Mononuclear cell (primary cell): ENCODE results near the gene GLIS1. TPM values are rescaled to one million over a fixed set of nuclear protein-coding genes. Genes with fewer than 3 reads are reported as not detected.

Experiments
- H3K27me3 ChIP-seq: 2 replicates; pipeline ENCODE4 v1.6.0; 2011; ENCODE audit warnings: low read length, control low read depth; ENCODE audit not compliant: insufficient read depth
- H3K4me1 ChIP-seq: 2 replicates; pipeline ENCODE4 v1.5.1; 2011; ENCODE audit warnings: mild to moderate bottlenecking, low read length, control low read depth; ENCODE audit not compliant: insufficient read depth
- H3K4me3 ChIP-seq: 2 replicates; pipeline ENCODE4 v1.5.1; 2011; ENCODE audit warnings: mild to moderate bottlenecking, low read length, moderate library complexity
- H3K9me3 ChIP-seq: 2 replicates; pipeline ENCODE4 v1.5.1; 2011; ENCODE audit warnings: low read depth, mild to moderate bottlenecking, control low read depth, low read length
- total RNA-seq: library from RNA; depleted of rRNA; stranded (reverse); fragments of >200 nt; gene quantifications from one replicate; pipeline ENCODE4 v1.2.3, GENCODE V29; 2012

Gene GLIS1
- total RNA-seq, 1 donor, result not detected

DNA sequence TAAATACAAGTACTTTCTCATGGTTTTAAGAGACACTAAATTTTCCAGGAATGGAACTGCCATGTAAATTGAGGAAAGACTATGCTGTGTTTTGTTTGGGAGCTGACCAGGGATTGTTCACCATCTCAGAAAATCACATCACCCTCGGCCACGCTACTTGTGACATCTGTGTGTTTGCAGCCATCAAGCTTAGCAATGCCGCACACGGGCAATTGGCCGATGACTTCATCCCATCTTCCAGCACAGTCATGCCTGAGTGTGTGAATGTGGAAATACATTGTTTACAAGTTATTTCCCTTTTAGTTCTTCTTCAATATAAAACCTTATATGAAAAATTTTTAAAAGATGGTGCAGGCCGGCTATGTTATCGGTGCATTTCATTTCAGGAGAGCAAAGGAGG is 121.6 kb downstream of the GLIS1 start:
- Histone ChIP-seq H3K27me3 (no peaks in the 10 kb centered on the region), H3K4me1 (no peaks in the 10 kb centered on the region), H3K9me3 (no peaks in the 10 kb centered on the region), H3K4me3 (no peak overlapping the region)

DNA sequence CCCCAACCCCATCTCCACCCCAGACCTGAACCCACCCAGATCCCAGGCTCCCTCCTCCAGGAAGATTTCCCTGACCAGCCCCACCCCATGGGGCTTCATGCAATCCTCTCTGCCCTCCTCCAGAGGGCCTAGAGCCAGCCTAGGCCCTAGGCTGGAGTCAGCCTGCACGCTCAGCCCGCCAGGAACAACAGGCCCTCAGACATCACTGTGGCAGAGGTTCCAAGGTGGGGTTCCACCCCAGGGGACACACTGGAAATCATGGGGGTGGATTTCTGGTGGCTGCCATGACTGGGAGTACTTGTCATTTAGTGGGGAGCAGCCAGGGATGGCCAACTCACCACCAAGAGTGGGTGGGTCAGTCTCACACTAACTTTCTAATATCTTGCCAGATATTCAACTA is 122.0 kb downstream of the GLIS1 start:
- H3K4me3 ChIP-seq, result no peak overlapping the region
- H3K4me1 ChIP-seq, result no peaks in the 10 kb centered on the region
- no peaks in the 10 kb centered on the region for H3K9me3 ChIP-seq
- no peaks in the 10 kb centered on the region for H3K27me3 ChIP-seq

DNA sequence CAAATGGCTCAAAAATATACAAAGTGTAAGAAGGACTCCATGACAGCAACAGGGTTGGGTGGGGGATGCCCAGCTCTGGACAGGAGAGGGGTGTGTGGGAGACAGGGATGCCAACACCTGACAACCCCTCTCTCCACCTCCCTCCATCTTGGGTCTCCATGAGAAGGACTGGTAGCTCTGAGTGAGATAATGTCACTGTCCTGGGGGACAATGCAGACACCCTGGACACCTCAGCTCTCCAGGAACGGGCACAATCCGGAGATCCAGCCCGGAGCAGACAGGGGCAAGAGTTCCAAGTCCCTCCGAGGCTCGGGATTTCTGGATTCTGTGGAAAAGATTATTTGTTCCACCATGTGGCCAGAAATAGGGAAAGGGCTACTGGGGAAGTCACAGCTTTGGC is 122.5 kb downstream of the GLIS1 start:
- Histone ChIP-seq H3K4me1 (no peaks in the 10 kb centered on the region), H3K27me3 (no peaks in the 10 kb centered on the region), H3K4me3 (no peak overlapping the region), H3K9me3 (no peaks in the 10 kb centered on the region)

DNA sequence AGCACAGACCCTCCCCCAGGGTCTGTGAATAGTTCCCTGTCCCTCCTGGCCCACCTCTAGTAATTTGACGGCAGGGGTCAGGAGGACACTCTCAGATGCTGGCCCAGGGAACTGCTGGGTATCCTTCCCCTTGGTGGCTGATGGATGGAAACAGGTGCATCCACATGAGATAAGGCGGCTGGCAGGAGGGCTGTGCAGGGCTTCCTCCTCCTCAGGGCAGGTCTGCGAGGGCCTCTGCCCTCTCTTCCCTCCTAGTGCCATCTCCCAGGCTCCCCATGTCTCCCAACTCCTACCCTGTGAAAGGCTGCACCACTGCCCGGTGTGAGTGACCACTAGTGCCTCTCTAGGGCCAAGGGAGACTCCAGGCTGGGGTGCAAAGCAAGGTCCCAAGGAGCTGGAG is 123.9 kb downstream of the GLIS1 start:
- H3K4me3 ChIP-seq, result no peak overlapping the region
- H3K9me3 ChIP-seq, result no peaks in the 10 kb centered on the region
- no peaks in the 10 kb centered on the region for H3K27me3 ChIP-seq
- no peaks in the 10 kb centered on the region for H3K4me1 ChIP-seq

DNA sequence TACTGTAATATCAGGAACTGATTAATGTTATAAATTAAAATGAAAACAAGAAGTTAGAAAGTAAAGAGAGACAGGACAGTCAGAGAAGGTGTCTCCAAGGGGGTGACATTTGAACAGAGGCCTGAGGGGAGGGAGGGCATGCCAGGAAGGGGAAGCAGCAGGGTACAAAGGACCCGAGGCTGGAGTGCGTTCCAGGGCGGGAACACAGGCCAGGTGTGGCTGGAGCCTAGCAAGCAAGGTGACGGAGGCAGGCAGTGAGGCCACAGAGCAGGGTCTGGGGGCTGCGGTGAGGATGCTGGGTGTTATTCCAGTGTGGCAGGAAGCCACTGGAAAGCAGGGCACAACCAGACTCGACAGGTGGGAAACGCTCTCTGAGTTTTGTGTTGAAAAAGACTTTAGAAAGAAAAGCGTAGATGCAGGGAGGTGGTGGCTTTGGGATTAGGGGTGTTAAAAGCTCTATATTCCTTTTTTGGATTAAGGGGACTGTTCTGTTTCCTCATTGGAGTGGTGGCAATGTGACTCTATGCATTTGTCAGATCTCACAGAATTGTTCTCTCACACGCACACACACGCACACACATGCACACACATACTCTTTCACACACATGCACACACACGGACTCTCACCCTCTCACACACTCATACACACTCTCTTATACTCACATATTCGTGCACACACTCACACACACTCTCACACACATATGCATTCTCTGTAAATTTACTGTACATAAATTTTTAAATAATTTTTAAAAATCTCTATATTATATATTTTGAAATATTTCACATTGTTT is 124.5 kb downstream of the GLIS1 start:
- H3K4me1 ChIP-seq, result no peaks in the 10 kb centered on the region
- H3K27me3 ChIP-seq, result no peaks in the 10 kb centered on the region

DNA sequence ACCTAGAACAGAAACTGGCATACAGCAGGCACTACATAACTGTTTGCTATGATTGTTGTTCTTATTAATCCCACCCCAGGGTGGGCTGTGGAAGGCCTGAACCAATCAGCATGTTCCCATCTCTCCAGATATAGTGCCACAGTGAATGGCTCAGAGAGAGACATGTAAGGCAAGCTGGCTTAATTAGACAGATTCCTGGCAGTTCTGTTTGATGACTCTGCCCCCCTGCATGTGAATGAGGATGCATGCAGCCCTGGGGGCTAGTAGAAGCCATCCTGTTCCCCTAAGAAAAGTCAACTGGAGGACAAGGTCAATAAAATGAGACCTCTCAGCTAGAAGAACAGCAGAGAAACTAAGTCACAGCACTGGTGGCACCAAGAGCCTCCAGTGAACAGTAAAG is 130.3 kb downstream of the GLIS1 start:
- Histone ChIP-seq H3K4me1 (no peaks in the 10 kb centered on the region), H3K27me3 (no peaks in the 10 kb centered on the region), H3K4me3 (no peak overlapping the region), H3K9me3 (no peaks in the 10 kb centered on the region)

More for the DNA sequence above, 124.5 kb downstream of the GLIS1 start:
- Histone ChIP-seq H3K9me3 (no peaks in the 10 kb centered on the region), H3K4me3 (no peak overlapping the region)

DNA sequence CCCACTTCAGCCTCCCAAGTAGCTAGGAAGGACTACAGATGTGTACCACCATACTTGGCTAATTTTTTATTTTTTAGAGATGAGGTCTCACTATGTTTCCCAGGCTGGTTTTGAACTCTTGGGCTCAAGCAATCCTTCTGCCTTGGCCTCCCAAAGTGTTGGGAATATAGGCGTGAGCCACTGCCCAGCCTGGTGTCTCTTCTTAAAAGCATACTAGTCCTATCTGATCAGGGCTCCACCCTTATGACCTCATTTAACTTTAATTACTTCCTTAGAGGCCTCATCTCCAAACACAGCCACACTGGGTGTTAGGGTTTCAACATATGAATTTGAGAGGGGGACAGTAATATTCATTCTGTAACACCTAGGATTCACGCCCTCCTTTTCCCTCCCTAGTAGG is 130.9 kb downstream of the GLIS1 start:
- Histone ChIP-seq H3K4me1 (no peaks in the 10 kb centered on the region), H3K9me3 (no peaks in the 10 kb centered on the region), H3K4me3 (no peak overlapping the region), H3K27me3 (no peaks in the 10 kb centered on the region)

DNA sequence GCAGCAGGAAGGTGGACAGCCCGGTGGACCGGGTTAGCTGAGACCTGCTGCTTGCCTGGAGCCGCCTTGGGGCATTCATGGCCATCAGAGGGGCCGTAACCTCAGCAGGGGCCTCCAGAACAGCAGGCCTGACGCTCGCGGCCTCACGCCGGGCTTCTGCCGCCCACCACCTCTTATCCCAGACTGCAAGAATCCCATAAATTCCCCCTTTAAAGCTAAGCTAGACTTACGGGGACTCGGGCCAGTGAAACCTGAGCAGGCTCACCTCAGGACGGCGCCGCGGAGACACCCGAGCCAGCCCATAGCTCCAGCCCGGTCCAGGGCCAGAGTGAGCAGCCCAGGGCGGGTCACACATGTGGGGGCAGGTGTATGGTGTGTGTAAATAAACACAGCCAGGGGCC is 132.3 kb downstream of the GLIS1 start:
- no peaks in the 10 kb centered on the region for H3K4me1 ChIP-seq
- no peaks in the 10 kb centered on the region for H3K27me3 ChIP-seq
- no peak overlapping the region for H3K4me3 ChIP-seq
- H3K9me3 ChIP-seq, result no peaks in the 10 kb centered on the region

DNA sequence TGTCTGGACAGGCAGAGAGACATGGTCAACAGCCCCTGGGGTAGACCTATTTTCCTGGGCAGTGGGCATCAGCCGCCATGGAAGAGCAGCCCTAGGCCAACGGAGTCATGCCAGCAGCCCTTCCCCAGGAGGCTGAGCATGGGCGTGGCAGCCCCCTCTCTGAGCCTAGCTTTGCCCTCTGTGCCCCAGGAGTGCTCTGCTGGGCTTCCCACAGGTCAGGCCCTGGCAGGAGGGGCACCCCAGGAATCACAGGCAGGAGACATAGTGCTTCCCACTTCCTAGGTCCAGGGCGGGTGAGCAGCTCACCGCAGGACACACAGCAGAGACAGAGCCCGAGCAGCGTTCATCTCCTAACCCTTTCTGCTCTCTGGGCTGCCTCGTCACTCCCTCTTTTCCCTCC is 132.8 kb downstream of the GLIS1 start:
- H3K4me3 ChIP-seq, result no peak overlapping the region
- H3K27me3 ChIP-seq, result no peaks in the 10 kb centered on the region
- no peaks in the 10 kb centered on the region for H3K4me1 ChIP-seq
- H3K9me3 ChIP-seq, result no peaks in the 10 kb centered on the region

DNA sequence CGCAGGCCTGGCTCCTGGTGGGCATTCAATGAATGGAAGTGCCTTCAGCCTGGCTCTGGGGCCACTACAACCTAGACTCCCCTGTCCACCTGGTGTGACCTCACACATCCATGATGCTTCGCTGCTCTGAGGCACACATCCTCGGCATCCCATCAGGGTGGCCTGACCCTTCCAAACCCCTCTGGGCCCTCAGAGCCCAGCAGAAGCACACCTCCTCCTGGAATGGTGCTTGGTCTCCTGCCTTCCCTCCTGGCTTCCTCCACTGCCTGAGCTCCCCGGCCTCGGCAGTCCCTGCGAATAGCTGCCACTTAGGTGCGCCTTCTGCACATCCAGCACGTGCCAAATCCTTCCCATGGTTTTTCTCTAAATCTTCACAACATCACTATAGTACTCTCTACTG is 133.8 kb downstream of the GLIS1 start:
- Histone ChIP-seq H3K4me1 (peaks cover 3% of the 10 kb centered on the region), H3K27me3 (no peaks in the 10 kb centered on the region), H3K4me3 (no peak overlapping the region), H3K9me3 (no peaks in the 10 kb centered on the region)

DNA sequence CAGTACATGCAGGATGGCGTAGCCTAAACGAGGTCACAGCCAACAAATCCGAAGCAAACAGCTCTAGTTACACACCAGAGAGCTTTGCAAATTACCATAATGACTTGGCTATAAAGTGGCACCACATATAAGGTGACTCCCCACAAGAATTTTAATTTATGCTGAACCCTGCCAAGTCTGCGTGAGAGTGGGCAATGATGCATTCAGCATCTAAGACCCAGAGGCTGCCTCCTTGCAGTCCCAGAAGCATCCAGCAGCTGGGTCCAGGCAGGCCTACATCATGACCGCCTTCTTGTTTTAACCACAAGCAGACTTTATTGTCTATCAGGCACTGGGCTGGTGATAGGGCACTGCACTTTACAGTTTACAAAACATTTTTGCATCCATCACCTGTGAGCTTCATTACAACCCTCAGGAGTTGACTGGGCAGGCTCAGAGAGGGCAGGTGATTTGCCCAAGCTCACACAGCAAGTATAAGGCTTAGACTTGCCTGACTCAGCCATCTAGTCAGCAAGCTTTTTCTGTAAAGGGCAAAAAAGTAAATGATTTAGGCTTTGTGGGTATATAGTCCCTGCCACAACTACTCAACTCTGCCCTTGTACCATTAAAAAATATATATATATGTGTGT is 134.6 kb downstream of the GLIS1 start:
- Histone ChIP-seq H3K4me1 (peaks cover 3% of the 10 kb centered on the region), H3K4me3 (no peak overlapping the region), H3K9me3 (no peaks in the 10 kb centered on the region), H3K27me3 (no peaks in the 10 kb centered on the region)

DNA sequence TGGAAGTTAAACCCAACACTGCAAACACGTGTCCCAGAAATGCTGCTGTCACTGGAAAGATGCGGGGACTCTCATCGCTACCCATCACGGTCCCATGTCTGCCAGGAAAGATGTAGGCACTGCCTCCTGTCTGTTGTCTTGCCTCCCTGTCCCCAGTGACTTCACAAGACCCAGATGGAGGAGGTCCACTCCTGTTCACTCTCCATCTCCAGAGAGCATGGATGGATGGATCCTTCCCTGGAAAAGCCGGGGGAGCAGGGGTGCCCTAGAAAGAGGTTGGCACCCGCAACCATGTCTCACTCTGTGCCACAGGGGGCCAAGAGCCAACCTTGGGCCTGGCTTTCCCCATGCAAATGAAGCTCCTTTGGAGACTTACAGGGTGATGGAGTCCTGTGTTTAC is 135.5 kb downstream of the GLIS1 start:
- Histone ChIP-seq H3K4me1 (peaks cover 3% of the 10 kb centered on the region), H3K9me3 (no peaks in the 10 kb centered on the region), H3K4me3 (no peak overlapping the region), H3K27me3 (no peaks in the 10 kb centered on the region)

DNA sequence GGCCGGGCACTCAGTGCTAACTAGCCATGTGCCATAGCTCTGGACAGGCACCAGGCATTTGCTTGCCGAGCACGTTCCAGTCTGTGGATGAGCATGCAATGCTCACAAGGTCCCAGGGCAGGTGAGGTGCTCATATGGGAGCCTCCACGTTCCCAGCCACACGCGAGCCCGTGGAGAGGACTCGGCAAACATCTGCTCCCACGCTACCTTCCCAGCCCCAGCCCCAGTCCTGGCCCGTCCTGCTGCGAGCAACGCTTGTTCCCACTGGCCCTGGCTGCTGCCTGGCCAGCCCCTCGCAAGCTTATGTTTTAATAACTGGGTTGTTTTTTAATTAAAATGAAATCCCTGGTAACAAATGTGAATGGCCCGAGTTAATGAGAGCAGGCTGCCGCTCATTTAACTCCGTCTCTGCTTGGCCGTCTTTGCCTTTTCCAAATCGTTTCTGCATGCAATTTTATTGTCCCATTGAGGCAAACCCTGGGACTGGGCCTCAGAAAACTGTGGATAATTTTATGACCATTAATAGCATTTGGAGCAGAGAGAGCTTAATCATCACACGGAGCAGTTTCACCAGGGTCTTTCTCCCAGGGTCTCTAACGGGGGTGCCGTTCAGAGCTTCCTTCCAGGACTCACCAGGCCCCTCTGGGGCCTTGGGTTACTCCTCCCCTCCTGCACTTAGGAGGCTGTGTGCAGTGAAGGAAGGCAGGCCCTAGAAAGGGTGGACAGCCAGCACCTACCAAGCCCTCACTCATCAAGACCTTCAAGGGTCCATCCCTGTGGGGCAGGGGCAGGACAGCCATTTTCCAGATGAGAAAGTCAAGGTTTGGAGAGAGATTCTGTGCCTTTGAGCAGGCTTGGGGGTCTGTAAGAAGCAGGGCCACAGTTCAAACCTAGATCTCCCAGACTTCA is 136.8 kb downstream of the GLIS1 start:
- Histone ChIP-seq H3K27me3 (no peaks in the 10 kb centered on the region), H3K9me3 (no peaks in the 10 kb centered on the region), H3K4me3 (no peak overlapping the region), H3K4me1 (peaks cover 3% of the 10 kb centered on the region)

DNA sequence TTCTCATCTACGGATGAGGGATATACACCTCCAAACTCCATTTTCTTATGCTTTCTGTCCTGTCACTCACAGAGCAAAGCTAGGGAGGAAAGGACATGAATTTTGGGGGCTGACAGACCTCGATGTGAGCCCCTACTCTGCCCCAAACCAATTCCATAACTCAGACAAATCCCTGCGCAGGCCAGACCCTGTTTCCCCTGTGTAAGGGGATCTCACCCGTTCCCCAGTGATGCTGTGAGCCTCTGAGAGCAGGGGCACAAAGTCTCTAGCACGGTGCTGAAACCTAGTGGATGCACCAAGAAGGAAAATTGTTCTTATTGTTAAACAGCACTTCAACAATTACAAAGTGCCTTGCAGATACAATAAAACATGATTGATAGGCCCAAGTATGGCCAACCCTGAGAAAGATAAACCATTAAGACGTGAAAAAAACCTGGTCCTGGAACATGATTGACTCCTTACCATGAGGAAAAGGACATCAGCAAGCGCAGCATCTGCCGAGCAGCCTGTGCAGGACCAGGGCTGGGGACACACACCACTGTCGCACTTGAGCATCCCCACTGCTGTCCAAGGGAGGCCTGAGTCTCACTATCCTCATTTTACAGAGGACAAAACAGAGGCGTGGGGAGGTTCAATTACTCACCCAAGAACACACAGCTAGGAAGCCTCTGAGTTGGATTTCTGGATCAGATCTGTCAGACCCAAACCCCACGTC is 137.8 kb downstream of the GLIS1 start:
- no peak overlapping the region for H3K4me3 ChIP-seq
- H3K9me3 ChIP-seq, result no peaks in the 10 kb centered on the region
- H3K4me1 ChIP-seq, result peaks cover 3% of the 10 kb centered on the region
- no peaks in the 10 kb centered on the region for H3K27me3 ChIP-seq

DNA sequence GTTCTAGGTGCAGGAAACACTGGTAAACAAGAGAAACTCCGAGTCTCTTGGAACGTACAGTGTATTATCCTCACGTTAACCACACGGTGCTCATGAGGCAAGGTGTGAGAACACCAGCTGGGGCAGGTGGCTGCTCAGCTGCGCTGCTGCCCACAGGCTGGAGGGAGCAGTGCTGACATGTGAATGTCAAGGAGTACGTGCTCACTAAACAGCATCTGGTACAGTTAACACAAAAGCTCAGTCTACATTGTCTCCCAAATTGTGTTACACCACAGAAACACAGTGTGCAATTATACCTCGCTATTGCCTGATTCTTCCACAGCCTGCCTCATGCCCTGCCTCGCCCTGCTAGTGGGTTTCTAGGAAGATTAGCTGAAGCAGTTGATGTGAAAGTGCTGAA is 138.4 kb downstream of the GLIS1 start:
- H3K27me3 ChIP-seq, result no peaks in the 10 kb centered on the region
- H3K4me3 ChIP-seq, result no peak overlapping the region
- no peaks in the 10 kb centered on the region for H3K9me3 ChIP-seq
- peaks cover 3% of the 10 kb centered on the region for H3K4me1 ChIP-seq
